MM.1S (cell line): ENCODE data around the gene MTG1.

Source experiments
- DNase-seq: peaks from one replicate; pipeline ENCODE4 v3.0.0-alpha.2; 2015
- H2AFZ ChIP-seq: fragments of 300-600 bp; sonication (generic); 2 replicates; pipeline ENCODE4 v1.6.0; 2016; ENCODE audit warnings: antibody characterized with exemption, low read length
- H3F3A ChIP-seq: fragments of 300-600 bp; sonication (generic); 2 replicates; pipeline ENCODE4 v1.6.1; 2016; ENCODE audit warnings: mild to moderate bottlenecking, antibody characterized with exemption, low read length, moderate library complexity, mixed read lengths; ENCODE audit not compliant: insufficient read depth
- H3K27ac ChIP-seq: fragments of 300-600 bp; sonication (generic); 2 replicates; pipeline ENCODE4 v1.5.1; 2016; ENCODE audit warnings: mild to moderate bottlenecking, low read length
- H3K27me3 ChIP-seq: fragments of 300-600 bp; sonication (generic); replicated peaks from 2 replicates; pipeline ENCODE4 v1.6.0; 2016; ENCODE audit warnings: low read length; ENCODE audit not compliant: insufficient read depth
- H3K36me3 ChIP-seq: fragments of 300-600 bp; sonication (generic); replicated peaks from 2 replicates; pipeline ENCODE4 v1.6.1; 2016; ENCODE audit warnings: mild to moderate bottlenecking, low read length, mixed read lengths; ENCODE audit not compliant: insufficient read depth
- H3K4me1 ChIP-seq: fragments of 300-600 bp; sonication (generic); 2 replicates; pipeline ENCODE4 v1.6.1; 2016; ENCODE audit warnings: low read length, mixed read lengths
- H3K4me2 ChIP-seq: fragments of 300-600 bp; sonication (generic); 2 replicates; pipeline ENCODE4 v1.6.0; 2016; ENCODE audit warnings: low read depth, low read length
- H3K4me3 ChIP-seq: fragments of 300-600 bp; sonication (generic); 2 replicates; pipeline ENCODE4 v1.5.1; 2016; ENCODE audit warnings: low read length, mixed read lengths
- H3K79me2 ChIP-seq: fragments of 300-600 bp; sonication (generic); 2 replicates; pipeline ENCODE4 v1.6.1; 2016; ENCODE audit warnings: mixed run types, low read length, mixed read lengths
- H3K9ac ChIP-seq: fragments of 300-600 bp; sonication (generic); 2 replicates; pipeline ENCODE4 v1.6.1; 2016; ENCODE audit warnings: low read length, mixed read lengths
- H3K9me2 ChIP-seq: fragments of 300-600 bp; sonication (generic); replicated peaks from 2 replicates; pipeline ENCODE4 v1.6.1; 2016; ENCODE audit warnings: mild to moderate bottlenecking, low read length, mixed read lengths; ENCODE audit not compliant: insufficient read depth
- H3K9me3 ChIP-seq: fragments of 300-600 bp; sonication (generic); replicated peaks from 2 replicates; pipeline ENCODE4 v1.6.1; 2016; ENCODE audit warnings: mild to moderate bottlenecking, low read length, mixed read lengths; ENCODE audit not compliant: insufficient read depth
- H4K20me1 ChIP-seq: fragments of 300-600 bp; sonication (generic); 2 replicates; pipeline ENCODE4 v1.6.1; 2016; ENCODE audit warnings: mild to moderate bottlenecking, low read length, moderate library complexity, mixed read lengths; ENCODE audit not compliant: insufficient read depth
- CTCF ChIP-seq: fragments of 300-600 bp; sonication (generic); IDR thresholded peaks from 2 replicates; pipeline ENCODE4 v1.5.1; 2016; ENCODE audit warnings: antibody characterized with exemption, low read length, mixed read lengths
- EZH2 ChIP-seq: fragments of 300-600 bp; sonication (generic); optimal IDR thresholded peaks from 2 replicates; pipeline ENCODE3; 2017; ENCODE audit warnings: low read depth, mild to moderate bottlenecking, antibody characterized with exemption, low read length, mixed read lengths
- EZH2phosphoT487 ChIP-seq: fragments of 300-600 bp; sonication (generic); IDR thresholded peaks from 2 replicates; pipeline ENCODE4 v1.6.1; 2018; ENCODE audit warnings: antibody characterized with exemption, low read length

Gene MTG1

DNA sequence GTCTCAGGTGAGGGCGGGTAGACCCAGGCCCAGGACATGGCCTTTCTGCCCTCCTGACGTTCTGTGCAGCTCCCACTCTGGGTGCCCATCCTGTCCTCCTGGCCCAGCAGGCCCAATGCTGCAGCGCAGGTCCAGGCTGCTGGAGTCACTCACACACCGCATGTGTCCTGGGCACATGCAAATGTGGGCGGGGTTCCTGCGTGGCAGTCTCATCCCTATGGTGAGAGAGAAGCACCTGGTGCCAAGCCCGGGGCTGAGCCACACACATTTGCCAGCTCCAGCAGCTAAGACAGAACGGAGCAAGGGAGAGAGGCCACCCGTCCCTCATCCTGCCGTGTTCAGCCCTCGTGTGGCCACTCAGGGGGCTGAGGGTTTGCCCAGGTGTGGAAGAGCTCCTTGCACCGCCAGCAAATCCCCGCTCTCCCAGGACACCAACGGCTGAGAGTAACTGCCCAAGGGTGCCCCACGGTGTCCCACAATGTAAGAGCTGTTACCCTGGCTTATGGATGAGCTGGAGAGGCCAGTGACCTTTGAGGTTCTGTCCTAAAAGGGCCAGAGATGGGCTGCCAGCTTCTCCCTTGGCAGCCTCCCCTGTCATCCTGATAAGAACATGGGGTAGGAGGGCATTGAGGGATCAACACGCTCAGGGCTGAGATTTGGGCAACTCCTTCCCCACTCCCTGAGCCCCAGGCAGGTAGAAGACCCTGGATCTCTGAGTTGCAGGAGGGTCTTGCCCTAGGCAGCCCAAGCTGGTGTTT lies 40.6 kb upstream of the MTG1 start:
- H3K9me3 ChIP-seq: no peaks in the 10 kb centered on the region

GRCh38 chr10:133353988-133354605 lies 39.9 kb upstream of the MTG1 start:
- Histone ChIP-seq H3K9ac (no peak overlapping the region), H3K9me3 (no peaks in the 10 kb centered on the region), H3K4me3 (no peak overlapping the region), H3K9me2 (no peaks in the 10 kb centered on the region), H3K27ac (no peak overlapping the region), H3K36me3 (no peaks in the 10 kb centered on the region), H3K27me3 (peaks cover 28% of the 10 kb centered on the region), H3K4me2 (no peak overlapping the region), H3K4me1 (no peaks in the 10 kb centered on the region), H3F3A (no peaks in the 10 kb centered on the region), H4K20me1 (no peaks in the 10 kb centered on the region), H3K79me2 (no peaks in the 10 kb centered on the region), H2AFZ (no peak overlapping the region)
- DNase-seq: no peak
- no peak for TF ChIP-seq EZH2phosphoT487
- no peak for TF ChIP-seq EZH2
- no peak for TF ChIP-seq CTCF

More for the DNA sequence above, 40.6 kb upstream of the MTG1 start:
- Histone ChIP-seq H2AFZ (no peak overlapping the region), H3K4me1 (no peaks in the 10 kb centered on the region), H3K4me2 (no peak overlapping the region), H3K9me2 (no peaks in the 10 kb centered on the region), H3K79me2 (no peaks in the 10 kb centered on the region), H3K27ac (no peak overlapping the region), H3F3A (no peaks in the 10 kb centered on the region), H3K4me3 (no peak overlapping the region), H3K36me3 (no peaks in the 10 kb centered on the region), H4K20me1 (no peaks in the 10 kb centered on the region), H3K9ac (no peak overlapping the region), H3K27me3 (peaks cover 28% of the 10 kb centered on the region)
- DNase-seq: no peak
- TF ChIP-seq EZH2: no peak
- TF ChIP-seq EZH2phosphoT487: no peak
- no peak for TF ChIP-seq CTCF

GRCh38 chr10:133354672-133355240 lies 39.2 kb upstream of the MTG1 start:
- Histone ChIP-seq H3F3A (no peaks in the 10 kb centered on the region), H3K27me3 (peaks cover 28% of the 10 kb centered on the region), H3K79me2 (no peaks in the 10 kb centered on the region), H2AFZ (no peak overlapping the region), H4K20me1 (no peaks in the 10 kb centered on the region), H3K4me3 (no peak overlapping the region), H3K9me3 (no peaks in the 10 kb centered on the region), H3K4me1 (no peaks in the 10 kb centered on the region), H3K36me3 (no peaks in the 10 kb centered on the region), H3K9ac (no peak overlapping the region), H3K27ac (no peak overlapping the region), H3K4me2 (no peak overlapping the region), H3K9me2 (no peaks in the 10 kb centered on the region)
- no peak for DNase-seq
- TF ChIP-seq EZH2phosphoT487 (no peak), EZH2 (no peak), CTCF (no peak)
